CD14-positive monocyte (primary cell): Measurements from ENCODE around the gene STAC3. TPM values are rescaled to one million over a fixed set of nuclear protein-coding genes. Genes with fewer than 3 reads are reported as not detected.

Experiments used
- DNase-seq, 3 donors: peaks; one replicate each; pipeline ENCODE4 v3.0.0-alpha.2; 2011 to 2022
- H2AFZ ChIP-seq: 2 replicates; pipeline ENCODE4 v1.6.0; 2012; ENCODE audit warnings: mild to moderate bottlenecking, low read depth, low read length, inconsistent platforms; ENCODE audit not compliant: insufficient read depth, poor library complexity, severe bottlenecking
- H3K27ac ChIP-seq, 2 donors: 1 replicate in 1 of 2; 2 replicates in 1 of 2; pipeline ENCODE4 v1.5.1; 2012 to 2013; ENCODE audit warnings: low read length in 2 of 2, control low read depth in 1 of 2, inconsistent platforms in 1 of 2, low read depth in 1 of 2, mild to moderate bottlenecking in 1 of 2
- H3K27me3 ChIP-seq, 2 donors: one replicate each; pipeline versions ENCODE4 v1.6.0 to v1.6.1; 2011 to 2013; ENCODE audit warnings: low read length in 2 of 2; ENCODE audit not compliant: control insufficient read depth in 2 of 2, insufficient read depth in 2 of 2
- H3K36me3 ChIP-seq, 2 donors: replicated peaks in 1 of 2; 1 replicate in 1 of 2; 2 replicates in 1 of 2; pipeline versions ENCODE4 v1.5.1 to v1.6.1; 2012 to 2013; ENCODE audit warnings: low read length in 2 of 2, control low read depth in 1 of 2, inconsistent platforms in 1 of 2, mild to moderate bottlenecking in 1 of 2; ENCODE audit not compliant: insufficient read depth in 2 of 2, control insufficient read depth in 1 of 2
- H3K4me1 ChIP-seq, 2 donors: 1 replicate in 1 of 2; 2 replicates in 1 of 2; pipeline versions ENCODE4 v1.5.1 to v1.6.1; 2012 to 2013; ENCODE audit warnings: low read length in 2 of 2, control low read depth in 1 of 2, inconsistent platforms in 1 of 2, mild to moderate bottlenecking in 1 of 2, moderate library complexity in 1 of 2; ENCODE audit not compliant: insufficient read depth in 2 of 2, control insufficient read depth in 1 of 2
- H3K4me2 ChIP-seq: replicated peaks from 2 replicates; pipeline ENCODE3; 2012; ENCODE audit warnings: low read length, moderate library complexity, mild to moderate bottlenecking; ENCODE audit not compliant: poor library complexity, severe bottlenecking; ENCODE audit errors: extremely low read depth
- H3K4me3 ChIP-seq, 3 experiments: fragments of 200-600 bp in 1 of 3; sonication (generic) in 1 of 3; replicated peaks in 1 of 3; 1 replicate in 2 of 3; 2 replicates in 1 of 3; pipeline ENCODE4 v1.5.1; 2011 to 2013; ENCODE audit warnings: low read length in 3 of 3, mild to moderate bottlenecking in 3 of 3, control low read depth in 2 of 3, low read depth in 2 of 3, inconsistent platforms in 1 of 3, moderate library complexity in 1 of 3
- H3K79me2 ChIP-seq: 2 replicates; pipeline ENCODE4 v1.6.0; 2012; ENCODE audit warnings: mild to moderate bottlenecking, control low read depth, inconsistent platforms, low read length, moderate library complexity; ENCODE audit not compliant: insufficient read depth
- H3K9ac ChIP-seq: 2 replicates; pipeline ENCODE4 v1.6.0; 2017; ENCODE audit warnings: low read length, mild to moderate bottlenecking; ENCODE audit not compliant: insufficient read depth, poor library complexity, severe bottlenecking
- H3K9me3 ChIP-seq, 2 donors: replicated peaks in 1 of 2; 1 replicate in 1 of 2; 2 replicates in 1 of 2; pipeline versions ENCODE4 v1.5.1 to v1.6.1; 2012 to 2013; ENCODE audit warnings: low read length in 2 of 2, control low read depth in 1 of 2; ENCODE audit not compliant: control insufficient read depth in 1 of 2, insufficient read depth in 1 of 2
- H4K20me1 ChIP-seq: 2 replicates; pipeline ENCODE4 v1.6.0; 2012; ENCODE audit warnings: mild to moderate bottlenecking, low read length, control low read depth, moderate library complexity; ENCODE audit not compliant: insufficient read depth
- H3K27ac Mint-ChIP-seq, 7 donors: one replicate each; pipeline ENCODE4 v1.8.0; 2020; ENCODE audit warnings: mild to moderate bottlenecking in 7 of 7, mixed read lengths in 7 of 7, moderate library complexity in 6 of 7, inconsistent platforms in 2 of 7
- H3K27me3 Mint-ChIP-seq, 3 donors: one replicate each; pipeline ENCODE4 v1.8.0; 2021 to 2022; ENCODE audit warnings: low read depth in 3 of 3, mild to moderate bottlenecking in 3 of 3, mixed read lengths in 3 of 3, moderate library complexity in 3 of 3, inconsistent platforms in 1 of 3
- H3K36me3 Mint-ChIP-seq, 2 donors: one replicate each; pipeline ENCODE4 v1.8.0; 2020; ENCODE audit warnings: mixed read lengths in 2 of 2, inconsistent platforms in 1 of 2, mild to moderate bottlenecking in 1 of 2
- H3K4me1 Mint-ChIP-seq: one replicate; pipeline ENCODE4 v1.8.0; 2020; ENCODE audit warnings: mild to moderate bottlenecking, mixed read lengths
- H3K4me3 Mint-ChIP-seq, 2 donors: one replicate each; pipeline ENCODE4 v1.8.0; 2020; ENCODE audit warnings: mild to moderate bottlenecking in 2 of 2, mixed read lengths in 2 of 2, moderate library complexity in 1 of 2
- H3K9me3 Mint-ChIP-seq, 7 donors: one replicate each; pipeline ENCODE4 v1.8.0; 2020 to 2022; ENCODE audit warnings: mixed read lengths in 7 of 7, mild to moderate bottlenecking in 6 of 7, moderate library complexity in 6 of 7, inconsistent platforms in 2 of 7
- CTCF ChIP-seq: fragments of 200-600 bp; IDR thresholded peaks from one replicate; pipeline ENCODE4 v1.8.0; 2022; ENCODE audit warnings: antibody characterized with exemption, mild to moderate bottlenecking
- WGBS: methylation state at CpG from one replicate; pipeline ENCODE4 v1.1.5; 2013; ENCODE audit warnings: missing lambda C conversion rate; ENCODE audit not compliant: insufficient coverage; 5-methylcytosine and 5-hydroxymethylcytosine counted together
- intact Hi-C, 2 donors: fragments of 100-400 bp; cut with micrococcal nuclease; formaldehyde crosslinking; loops; one replicate each; pipeline versions ENCODE4 v1.15.0 to v1.15.1; 2023
- polyA plus RNA-seq, 3 donors: library from polyadenylated mRNA; depleted of rRNA in 1 of 3; unstranded in 2 of 3; stranded (reverse) in 1 of 3; fragments of 300-500 nt in 2 of 3; fragments of >200 nt in 1 of 3; fragmentation: Illumina TruSeq in 2 of 3; gene quantifications; 1 replicate in 2 of 3; 2 replicates in 1 of 3; pipeline ENCODE4 v1.2.3, GENCODE V29; 2012 to 2021

The STAC3 gene
- polyA plus RNA-seq, 3 donors: 7.0 to 32.1 (median 9.1) TPM

DNA sequence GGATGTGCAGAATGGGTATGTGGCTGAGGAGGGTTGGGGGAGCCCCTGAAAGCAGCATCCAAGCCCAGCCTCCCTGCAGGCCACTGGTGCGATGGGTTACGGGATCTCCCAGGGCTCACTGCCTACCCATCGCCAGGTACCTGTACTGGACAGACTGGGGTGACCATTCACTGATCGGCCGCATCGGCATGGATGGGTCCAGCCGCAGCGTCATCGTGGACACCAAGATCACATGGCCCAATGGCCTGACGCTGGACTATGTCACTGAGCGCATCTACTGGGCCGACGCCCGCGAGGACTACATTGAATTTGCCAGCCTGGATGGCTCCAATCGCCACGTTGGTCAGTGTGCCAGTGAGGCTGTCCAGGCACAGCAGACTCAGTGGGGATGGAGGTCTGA, 52.7 kb downstream of the STAC3 start:
- Mint-ChIP-seq H3K27me3 (peaks cover 1 to 17% (median 4%) of the 10 kb centered on the region in 3 donors), H3K9me3 (peaks cover 0 to 3% (median 0%) of the 10 kb centered on the region in 7 donors), H3K4me1 (no peaks in the 10 kb centered on the region), H3K27ac (no peak overlapping the region), H3K4me3 (no peak overlapping the region), H3K36me3 (peaks cover 98 to 100% of the 10 kb centered on the region in 2 donors)
- Histone ChIP-seq H3K4me1 (no peaks in the 10 kb centered on the region), H3K4me2 (no peak overlapping the region), H3K9ac (no peak overlapping the region), H3K9me3 (no peaks in the 10 kb centered on the region), H2AFZ (no peak overlapping the region), H3K27me3 (no peaks in the 10 kb centered on the region), H4K20me1 (peaks cover 98% of the 10 kb centered on the region), H3K27ac (no peak overlapping the region), H3K79me2 (no peaks in the 10 kb centered on the region), H3K4me3 (no peak overlapping the region), H3K36me3 (peaks cover 100% of the 10 kb centered on the region in 2 donors)
- no peak for TF ChIP-seq CTCF
- no peak for DNase-seq
- WGBS: over 99% methylated on average over 15 of the region's 17 CpGs
- intact Hi-C loops: no loop called here

DNA sequence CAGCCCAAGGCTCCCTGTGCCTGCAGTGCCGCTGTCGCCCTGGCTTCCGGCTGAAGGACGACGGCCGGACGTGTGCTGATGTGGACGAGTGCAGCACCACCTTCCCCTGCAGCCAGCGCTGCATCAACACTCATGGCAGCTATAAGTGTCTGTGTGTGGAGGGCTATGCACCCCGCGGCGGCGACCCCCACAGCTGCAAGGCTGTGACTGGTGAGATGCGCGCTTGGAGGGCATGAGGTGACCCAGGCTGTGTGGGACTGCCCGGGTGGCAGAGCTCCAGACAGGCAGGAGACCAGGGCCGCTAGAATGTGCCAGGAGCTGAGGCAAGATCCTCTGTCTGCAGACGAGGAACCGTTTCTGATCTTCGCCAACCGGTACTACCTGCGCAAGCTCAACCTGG, 54.0 kb downstream of the STAC3 start:
- Mint-ChIP-seq H3K4me1 (no peaks in the 10 kb centered on the region), H3K27ac (no peak overlapping the region)
- DNase-seq: no peak

More for the DNA sequence above, 54.0 kb downstream of the STAC3 start:
- Histone ChIP-seq H3K4me2 (no peak overlapping the region), H3K27ac (no peak overlapping the region), H3K9ac (no peak overlapping the region), H3K79me2 (no peaks in the 10 kb centered on the region), H3K9me3 (no peaks in the 10 kb centered on the region), H3K36me3 (peaks cover 100% of the 10 kb centered on the region in 2 donors), H3K4me1 (no peaks in the 10 kb centered on the region), H3K27me3 (no peaks in the 10 kb centered on the region), H4K20me1 (peaks cover 98% of the 10 kb centered on the region), H2AFZ (no peak overlapping the region), H3K4me3 (no peak overlapping the region)
- no peak overlapping the region for H3K4me3 Mint-ChIP-seq
- no peak for TF ChIP-seq CTCF
- intact Hi-C loops: no loop called here
- H3K27me3 Mint-ChIP-seq: peaks cover 1 to 20% (median 5%) of the 10 kb centered on the region in 3 donors
- peaks cover 0 to 3% (median 0%) of the 10 kb centered on the region in 7 donors for H3K9me3 Mint-ChIP-seq
- peaks cover 97 to 100% of the 10 kb centered on the region in 2 donors for H3K36me3 Mint-ChIP-seq
- 98% methylated on average over 21 of the region's 22 CpGs for WGBS
